ENCODE results near the gene MGAT5.

Gene MGAT5

GRCh38 chr2:134392442-134393074 lies 138.7 kb downstream of the MGAT5 start:
- DNase-seq (ENCODE audit: insufficient read length, low spot score) (no peak), FAIRE-seq (no peak)

DNA sequence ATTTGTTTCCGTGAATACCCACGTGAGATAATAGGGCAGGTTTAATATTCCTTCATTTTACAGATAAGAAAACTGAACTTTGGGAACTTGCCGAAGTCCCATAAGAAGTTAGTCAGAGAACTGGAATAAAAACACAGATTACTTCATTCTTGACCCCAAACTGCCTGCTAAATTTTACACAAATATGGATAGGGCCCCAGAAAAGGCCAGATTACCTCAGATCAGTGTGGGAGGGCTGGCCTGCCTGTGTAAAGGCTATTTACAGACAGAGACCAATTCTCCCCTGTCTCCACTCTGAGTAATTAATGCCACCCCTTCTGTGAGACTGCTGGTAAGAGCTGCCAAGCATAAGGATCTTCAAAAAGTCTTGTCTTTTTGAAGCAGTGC lies 139.2 kb downstream of the MGAT5 start:
- DNase-seq (ENCODE audit: insufficient read length, low spot score) (no peak), FAIRE-seq (no peak)

DNA sequence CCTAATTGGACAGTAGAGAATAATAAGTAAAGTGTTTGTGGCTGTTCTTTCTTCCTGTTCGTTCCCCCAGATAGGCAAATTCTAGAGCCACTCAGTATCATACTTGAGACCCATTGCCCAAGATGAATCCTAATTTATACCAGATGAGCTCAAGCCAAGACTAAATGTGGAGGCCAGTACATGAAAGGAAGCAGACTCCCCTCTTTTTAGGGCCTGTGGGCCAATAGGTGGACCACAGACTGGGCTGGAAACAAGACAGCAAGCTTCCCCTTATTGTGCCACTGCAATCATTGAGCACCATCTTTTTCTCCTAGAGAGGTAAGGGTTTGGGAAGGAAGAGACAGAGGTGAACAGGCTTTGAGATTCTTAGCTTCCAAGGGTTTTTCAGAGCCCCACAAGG lies 141.9 kb downstream of the MGAT5 start:
- no peak for DNase-seq (ENCODE audit: insufficient read length, low spot score)
- FAIRE-seq = no peak

DNA sequence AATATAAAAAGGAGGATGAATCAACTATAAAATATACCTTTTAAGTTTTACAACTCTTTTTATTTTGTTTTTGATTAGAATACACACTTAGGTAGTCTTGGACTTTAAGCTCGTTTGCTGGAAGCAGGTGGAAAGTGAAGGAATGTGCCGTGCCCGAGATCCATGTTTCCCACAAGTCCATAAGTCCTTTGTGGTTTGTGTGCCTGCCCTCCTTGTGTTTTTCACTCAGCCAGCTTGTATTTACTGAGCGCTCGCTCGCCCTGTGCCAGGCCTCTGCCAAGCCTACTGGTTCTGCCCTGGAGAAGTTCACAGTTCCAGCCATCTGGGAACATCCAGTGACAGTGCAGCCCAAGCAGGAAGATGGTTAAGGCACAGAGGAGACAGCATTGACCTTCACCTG lies 142.6 kb downstream of the MGAT5 start:
- no peak for FAIRE-seq
- no peak for DNase-seq (ENCODE audit: insufficient read length, low spot score)

GRCh38 chr2:134397146-134397896 lies 143.4 kb downstream of the MGAT5 start:
- no peak for DNase-seq (ENCODE audit: insufficient read length, low spot score)
- no peak for FAIRE-seq

DNA sequence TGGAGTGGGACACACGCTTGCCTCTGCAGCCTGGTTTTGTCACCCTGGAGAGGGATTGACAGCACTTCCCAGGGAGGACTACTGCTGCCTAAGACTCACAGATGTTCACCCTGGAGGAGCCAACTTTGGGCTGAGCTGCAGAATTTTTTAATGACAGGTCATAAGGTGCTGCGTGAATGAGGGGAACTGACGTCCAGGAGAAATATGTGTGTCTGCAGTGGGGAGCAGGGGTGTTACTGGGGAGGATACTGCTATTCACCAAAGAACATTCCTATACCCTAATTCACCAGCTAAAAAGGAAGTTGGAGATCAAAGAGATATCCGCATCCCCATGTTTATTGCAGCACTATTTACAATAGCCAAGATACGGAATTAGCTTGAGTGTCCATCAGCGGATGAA lies 144.4 kb downstream of the MGAT5 start:
- no peak for FAIRE-seq

GRCh38 chr2:134399096-134399495 lies 145.2 kb downstream of the MGAT5 start:
- no peak for DNase-seq (ENCODE audit: insufficient read length, low spot score)
- no peak for FAIRE-seq

More for the DNA sequence above, 144.4 kb downstream of the MGAT5 start:
- no peak for DNase-seq (ENCODE audit: insufficient read length, low spot score)

DNA sequence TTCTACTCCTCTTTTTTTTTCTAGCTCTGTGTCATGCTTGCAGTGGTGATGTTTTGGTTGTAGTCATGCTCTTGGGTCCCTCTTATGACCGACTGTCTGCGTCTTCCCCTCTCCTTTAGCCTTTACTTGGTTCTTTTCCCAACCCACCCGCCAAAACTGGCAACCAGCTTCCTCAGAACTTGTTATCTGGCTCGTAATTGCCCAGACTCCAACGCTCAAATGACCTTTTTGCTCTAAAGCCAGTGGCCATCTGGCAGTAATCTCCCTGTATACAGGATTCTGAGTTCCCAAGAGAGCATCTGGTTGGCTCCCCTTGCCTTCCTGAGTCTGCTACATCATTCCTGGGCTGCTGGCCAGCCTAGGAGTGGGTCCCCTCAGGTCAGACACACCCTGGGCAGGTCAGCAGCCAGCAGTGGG lies 147.2 kb downstream of the MGAT5 start:
- FAIRE-seq = no peak
- DNase-seq (ENCODE audit: insufficient read length, low spot score) = no peak

- DNase-seq (ENCODE audit: insufficient read length, low spot score) (no peak), FAIRE-seq (no peak)
Measured at GRCh38 chr2:134401789-134402188, 147.9 kb downstream of the MGAT5 start.

- no peak for DNase-seq (ENCODE audit: insufficient read length, low spot score)
- no peak for FAIRE-seq
Measured at GRCh38 chr2:134402410-134402809, 148.5 kb downstream of the MGAT5 start.

- no peak for FAIRE-seq
- DNase-seq (ENCODE audit: insufficient read length, low spot score) = no peak
Measured at GRCh38 chr2:134405611-134406081, 151.8 kb downstream of the MGAT5 start.

GRCh38 chr2:134406311-134406710 lies 152.4 kb downstream of the MGAT5 start:
- no peak for DNase-seq (ENCODE audit: insufficient read length, low spot score)

GRCh38 chr2:134406736-134407135 lies 152.9 kb downstream of the MGAT5 start:
- no peak for FAIRE-seq
- no peak for DNase-seq (ENCODE audit: insufficient read length, low spot score)

More at GRCh38 chr2:134406311-134406710, 152.4 kb downstream of the MGAT5 start:
- no peak for FAIRE-seq

DNA sequence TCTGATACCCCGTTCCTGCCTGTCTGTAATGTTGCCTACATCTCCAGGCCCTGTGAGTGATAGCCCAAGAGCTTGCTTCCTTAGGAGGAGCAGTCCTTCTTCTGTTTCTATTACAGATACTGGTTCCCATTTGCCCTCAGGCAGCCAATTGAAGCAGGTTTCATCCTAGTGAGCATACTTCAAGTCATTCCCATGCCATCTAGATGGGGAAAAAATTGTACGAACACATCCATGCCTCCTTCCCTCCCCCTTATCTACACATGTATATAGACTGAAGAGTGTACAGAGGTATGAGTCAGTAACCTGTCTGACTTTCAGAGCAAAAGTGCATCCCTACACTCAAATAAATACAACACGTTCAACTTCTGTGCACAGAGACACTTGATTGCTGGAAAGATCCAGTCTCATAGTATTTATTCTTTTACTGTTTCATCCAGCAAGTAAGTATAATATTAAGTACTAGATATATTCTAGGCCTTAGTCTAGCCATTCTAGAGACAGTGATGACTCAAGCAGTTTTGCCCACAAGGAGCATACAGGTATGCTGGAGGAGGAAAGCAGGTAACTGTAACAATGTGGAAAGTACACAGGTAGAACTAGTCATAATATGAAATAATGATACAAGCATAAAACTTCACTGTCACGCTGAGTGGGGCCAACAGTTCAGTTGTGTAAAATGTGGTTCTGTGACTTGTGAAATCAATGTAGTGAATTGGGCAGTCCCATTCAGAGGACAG lies 153.4 kb downstream of the MGAT5 start:
- FAIRE-seq (no peak), DNase-seq (ENCODE audit: insufficient read length, low spot score) (no peak)

- FAIRE-seq = no peak
Measured at GRCh38 chr2:134408386-134408785, 154.5 kb downstream of the MGAT5 start.

DNA sequence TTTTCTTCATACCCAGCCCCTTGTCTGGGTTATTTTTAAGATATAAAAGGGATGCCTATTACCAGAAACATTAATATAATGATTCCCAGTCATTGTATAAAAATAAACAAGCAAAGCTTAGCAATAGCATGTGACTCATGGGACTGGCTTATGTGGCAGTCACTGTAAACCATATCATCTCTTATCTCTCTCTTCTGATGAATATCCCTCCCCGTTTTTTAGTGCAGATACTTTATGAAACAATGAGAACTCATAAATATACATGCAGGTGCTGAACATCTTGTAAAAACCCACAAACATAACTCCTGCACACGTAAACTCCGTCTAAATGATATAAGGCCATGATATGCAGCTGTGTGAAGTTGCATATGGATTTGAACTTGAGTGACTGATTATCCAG lies 154.9 kb downstream of the MGAT5 start:
- FAIRE-seq (no peak), DNase-seq (ENCODE audit: insufficient read length, low spot score) (no peak)

More at GRCh38 chr2:134408386-134408785, 154.5 kb downstream of the MGAT5 start:
- DNase-seq (ENCODE audit: insufficient read length, low spot score) = no peak

- FAIRE-seq (no peak), DNase-seq (ENCODE audit: insufficient read length, low spot score) (no peak)
Measured at GRCh38 chr2:134410006-134410405, 156.1 kb downstream of the MGAT5 start.

GRCh38 chr2:134410831-134411231 lies 157.0 kb downstream of the MGAT5 start:
- FAIRE-seq (no peak), DNase-seq (ENCODE audit: insufficient read length, low spot score) (no peak)

DNA sequence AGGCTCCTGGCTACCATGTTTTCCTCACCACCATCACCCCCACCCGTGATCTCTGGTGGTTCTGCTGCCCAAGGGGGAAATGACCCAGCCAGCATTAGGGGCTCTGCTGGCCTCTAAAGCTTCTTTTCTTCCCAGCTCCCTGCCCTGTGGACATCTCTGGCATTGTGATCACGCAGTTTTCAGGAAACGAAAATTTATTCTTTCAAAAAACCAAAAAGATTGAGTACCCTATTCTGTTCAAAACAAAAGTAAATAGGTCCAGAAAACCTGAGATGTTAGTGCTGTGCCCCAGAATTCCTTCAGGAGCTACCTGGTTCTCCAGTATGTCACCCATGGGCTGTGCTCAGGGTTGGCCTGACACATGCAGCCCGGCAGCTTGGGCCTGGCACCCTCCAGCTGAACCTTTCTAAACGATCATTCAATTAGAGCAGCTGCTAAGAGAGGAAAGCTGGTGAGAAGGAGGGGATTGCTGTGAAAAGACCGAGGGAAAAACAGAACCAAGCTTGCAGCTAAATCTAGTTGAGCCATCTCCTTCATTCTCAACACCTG lies 157.5 kb downstream of the MGAT5 start:
- FAIRE-seq = no peak
- peak; percentile 5 for DNase-seq (ENCODE audit: insufficient read length, low spot score)

DNA sequence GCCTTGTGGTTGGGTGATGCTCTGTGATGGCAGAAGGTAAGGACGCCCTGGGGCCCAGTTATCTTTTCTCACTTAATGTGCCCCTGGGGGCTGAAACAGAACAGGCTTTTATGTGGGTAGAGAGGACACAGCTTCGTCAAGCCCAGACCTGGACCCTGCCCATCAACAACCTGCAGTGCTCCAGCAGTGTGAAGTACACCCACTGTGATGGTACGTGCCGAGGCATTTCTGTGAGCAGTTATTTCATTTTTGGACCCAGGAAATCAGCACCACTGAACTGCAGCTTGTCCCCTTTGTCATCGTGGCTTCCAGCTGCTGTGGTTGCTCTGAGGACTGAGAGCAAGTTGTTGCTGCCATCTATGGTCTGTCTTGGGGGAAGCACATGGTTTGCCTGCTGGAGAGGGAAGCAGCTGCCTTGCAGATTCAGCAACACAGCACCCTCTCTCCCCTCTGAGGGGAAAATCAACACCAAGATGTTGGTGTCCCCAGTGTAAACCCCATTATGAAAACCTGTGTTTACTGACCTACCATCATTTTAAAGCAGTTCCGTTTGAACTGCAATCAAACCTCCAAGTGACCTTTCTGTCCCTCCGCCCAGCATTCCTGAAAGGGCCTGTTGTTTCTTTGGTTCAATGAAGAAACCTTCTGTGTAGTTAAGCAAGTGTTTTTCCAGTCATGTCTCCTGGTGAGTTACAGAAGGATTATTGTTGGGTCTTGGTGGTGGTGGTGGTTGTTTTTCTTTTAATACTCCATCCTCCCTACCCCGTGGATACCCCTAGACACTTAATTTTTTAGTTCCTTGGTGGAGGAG lies 158.2 kb downstream of the MGAT5 start:
- DNase-seq (ENCODE audit: insufficient read length, low spot score) (peak; percentile 51), FAIRE-seq (peak; percentile 93)
